RWPE2 (cell line): Measurements from ENCODE around the gene MIAT.

ENCODE experiments used
- ATAC-seq: fragments of 200-7000 bp; cut with Tn5 transposase; 3 replicates; pipeline ENCODE4 v1.9.1; 2021; ENCODE audit warnings: low read depth
- DNase-seq: peaks from one replicate; pipeline ENCODE4 v3.0.0-alpha.2; 2020; ENCODE audit warnings: low spot score
- H3K27ac ChIP-seq: fragments of 450-650 bp; 2 replicates; pipeline ENCODE4 v1.5.1; 2017; ENCODE audit warnings: mild to moderate bottlenecking; ENCODE audit not compliant: poor library complexity, severe bottlenecking
- H3K27me3 ChIP-seq: fragments of 250-450 bp; sonication (Bioruptor Pico); 2 replicates; pipeline ENCODE4 v1.5.1; 2021; ENCODE audit warnings: mild to moderate bottlenecking, moderate library complexity; ENCODE audit not compliant: insufficient read depth, poor library complexity, severe bottlenecking
- H3K36me3 ChIP-seq: fragments of 250-450 bp; sonication (Bioruptor Pico); 2 replicates; pipeline ENCODE4 v1.5.1; 2020; ENCODE audit warnings: low read depth, mild to moderate bottlenecking, moderate library complexity
- H3K4me1 ChIP-seq: fragments of 250-450 bp; sonication (Bioruptor Pico); 2 replicates; pipeline ENCODE4 v1.5.1; 2021; ENCODE audit warnings: mild to moderate bottlenecking, moderate library complexity; ENCODE audit not compliant: insufficient read depth, poor library complexity, severe bottlenecking
- H3K4me3 ChIP-seq: fragments of 250-450 bp; sonication (Bioruptor Pico); 2 replicates; pipeline ENCODE4 v1.5.1; 2021; ENCODE audit warnings: mild to moderate bottlenecking, moderate library complexity; ENCODE audit not compliant: severe bottlenecking
- H3K9me3 ChIP-seq: fragments of 250-450 bp; sonication (Bioruptor Pico); 2 replicates; pipeline ENCODE4 v1.5.1; 2021; ENCODE audit warnings: mild to moderate bottlenecking, moderate library complexity; ENCODE audit not compliant: severe bottlenecking
- CTCF ChIP-seq: fragments of 450-650 bp; IDR thresholded peaks from one replicate; pipeline ENCODE4 v1.5.1; 2017; ENCODE audit warnings: mild to moderate bottlenecking, moderate library complexity; ENCODE audit not compliant: poor library complexity, severe bottlenecking

MIAT gene

GRCh38 chr22:26656891-26657851, at the start of gene MIAT:
TSS of gene MIAT (plus strand) at chr22:26657588.
- DNase-seq: no peak
- Histone ChIP-seq H3K36me3 (no peaks in the 10 kb centered on the region), H3K27ac (no peak within 1 kb of the TSS), H3K4me3 (peak within 1 kb of the TSS; percentile 16), H3K9me3 (no peaks in the 10 kb centered on the region), H3K27me3 (peaks cover 21% of the 10 kb centered on the region), H3K4me1 (peaks cover 11% of the 10 kb centered on the region)
- TF ChIP-seq CTCF: no peak
- peak; percentile 21; the same call in 1 of the 3 replicates for ATAC-seq

GRCh38 chr22:26608129-26608528, 49.3 kb upstream of the MIAT start:
- Histone ChIP-seq H3K4me3 (no peak overlapping the region), H3K9me3 (no peaks in the 10 kb centered on the region), H3K27ac (no peak overlapping the region), H3K4me1 (peaks cover 13% of the 10 kb centered on the region), H3K36me3 (no peaks in the 10 kb centered on the region), H3K27me3 (no peaks in the 10 kb centered on the region)
- TF ChIP-seq CTCF: no peak
- no peak for DNase-seq
- no peak for ATAC-seq

GRCh38 chr22:26609287-26609686, 48.1 kb upstream of the MIAT start:
- DNase-seq: no peak
- H3K9me3 ChIP-seq: no peaks in the 10 kb centered on the region
- no peak for TF ChIP-seq CTCF
- peaks cover 13% of the 10 kb centered on the region for H3K4me1 ChIP-seq
- H3K27me3 ChIP-seq: no peaks in the 10 kb centered on the region
- no peaks in the 10 kb centered on the region for H3K36me3 ChIP-seq
- no peak for ATAC-seq
- H3K27ac ChIP-seq: no peak overlapping the region
- H3K4me3 ChIP-seq: no peak overlapping the region

- Histone ChIP-seq H3K9me3 (no peaks in the 10 kb centered on the region), H3K36me3 (no peaks in the 10 kb centered on the region), H3K27ac (peak overlapping the region; percentile 53), H3K4me1 (peaks cover 13% of the 10 kb centered on the region), H3K27me3 (no peaks in the 10 kb centered on the region), H3K4me3 (no peak overlapping the region)
- no peak for TF ChIP-seq CTCF
- DNase-seq (peak; percentile 80), ATAC-seq (peak; percentile 92)
Measured at GRCh38 chr22:26610072-26610958, 47.1 kb upstream of the MIAT start.
